DND-41 (cell line): ENCODE data around the gene WNK2.

ENCODE experiments used
- ATAC-seq: fragments of 200-7000 bp; cut with Tn5 transposase; 3 replicates; pipeline ENCODE4 v1.9.1; 2021; ENCODE audit warnings: low read depth; ENCODE audit not compliant: insufficient read depth
- DNase-seq: peaks from one replicate; pipeline ENCODE4 v3.0.0-alpha.2; 2020
- H2AFZ ChIP-seq: 2 replicates; pipeline ENCODE4 v1.6.0; 2012; ENCODE audit warnings: low read depth, low read length
- H3K27ac ChIP-seq: 2 replicates; pipeline ENCODE4 v1.5.1; 2012; ENCODE audit warnings: low read length, inconsistent platforms
- H3K27me3 ChIP-seq: fragments of 200-600 bp; sonication (generic); 2 replicates; pipeline ENCODE4 v1.6.0; 2012; ENCODE audit warnings: low read length, mild to moderate bottlenecking, inconsistent platforms; ENCODE audit not compliant: insufficient read depth, poor library complexity
- H3K36me3 ChIP-seq: 2 replicates; pipeline ENCODE4 v1.5.1; 2012; ENCODE audit warnings: low read length, inconsistent platforms; ENCODE audit not compliant: insufficient read depth
- H3K4me1 ChIP-seq: 2 replicates; pipeline ENCODE4 v1.5.1; 2012; ENCODE audit warnings: mild to moderate bottlenecking, low read length; ENCODE audit not compliant: insufficient read depth
- H3K4me2 ChIP-seq: 2 replicates; pipeline ENCODE4 v1.6.0; 2012; ENCODE audit warnings: mild to moderate bottlenecking, moderate library complexity, low read length, inconsistent platforms; ENCODE audit not compliant: insufficient read depth
- H3K4me3 ChIP-seq, 2 experiments: fragments of 200-600 bp in 1 of 2; shearing (Covaris generic) in 1 of 2; 2 replicates each; pipeline ENCODE4 v1.5.1; 2012 to 2016; ENCODE audit warnings: inconsistent platforms in 2 of 2, low read length in 2 of 2, mild to moderate bottlenecking in 2 of 2, low read depth in 1 of 2, moderate library complexity in 1 of 2
- H3K79me2 ChIP-seq: 2 replicates; pipeline ENCODE4 v1.6.0; 2012; ENCODE audit warnings: low read length, inconsistent platforms; ENCODE audit not compliant: insufficient read depth
- H3K9ac ChIP-seq: 2 replicates; pipeline ENCODE4 v1.6.0; 2012; ENCODE audit warnings: low read depth, mild to moderate bottlenecking, inconsistent platforms, low read length, moderate library complexity
- H3K9me3 ChIP-seq: 2 replicates; pipeline ENCODE4 v1.5.1; 2012; ENCODE audit warnings: low read length, moderate library complexity, mild to moderate bottlenecking, inconsistent platforms; ENCODE audit not compliant: insufficient read depth, severe bottlenecking
- H4K20me1 ChIP-seq: 2 replicates; pipeline ENCODE4 v1.6.0; 2012; ENCODE audit warnings: low read length; ENCODE audit not compliant: insufficient read depth
- EZH2 ChIP-seq: IDR thresholded peaks from 3 replicates; pipeline ENCODE4 v1.6.1; 2012; ENCODE audit warnings: borderline replicate concordance, low read depth, mild to moderate bottlenecking, moderate library complexity, low read length, inconsistent platforms; ENCODE audit not compliant: severe bottlenecking
- TF ChIP-seq, protein P1 (sequence below): IDR thresholded peaks from 2 replicates; pipeline ENCODE4 v1.5.1; 2012; ENCODE audit warnings: borderline replicate concordance, low read length, moderate library complexity, mild to moderate bottlenecking; ENCODE audit not compliant: poor library complexity, severe bottlenecking; ENCODE audit errors: extremely low read depth

The WNK2 gene

DNA sequence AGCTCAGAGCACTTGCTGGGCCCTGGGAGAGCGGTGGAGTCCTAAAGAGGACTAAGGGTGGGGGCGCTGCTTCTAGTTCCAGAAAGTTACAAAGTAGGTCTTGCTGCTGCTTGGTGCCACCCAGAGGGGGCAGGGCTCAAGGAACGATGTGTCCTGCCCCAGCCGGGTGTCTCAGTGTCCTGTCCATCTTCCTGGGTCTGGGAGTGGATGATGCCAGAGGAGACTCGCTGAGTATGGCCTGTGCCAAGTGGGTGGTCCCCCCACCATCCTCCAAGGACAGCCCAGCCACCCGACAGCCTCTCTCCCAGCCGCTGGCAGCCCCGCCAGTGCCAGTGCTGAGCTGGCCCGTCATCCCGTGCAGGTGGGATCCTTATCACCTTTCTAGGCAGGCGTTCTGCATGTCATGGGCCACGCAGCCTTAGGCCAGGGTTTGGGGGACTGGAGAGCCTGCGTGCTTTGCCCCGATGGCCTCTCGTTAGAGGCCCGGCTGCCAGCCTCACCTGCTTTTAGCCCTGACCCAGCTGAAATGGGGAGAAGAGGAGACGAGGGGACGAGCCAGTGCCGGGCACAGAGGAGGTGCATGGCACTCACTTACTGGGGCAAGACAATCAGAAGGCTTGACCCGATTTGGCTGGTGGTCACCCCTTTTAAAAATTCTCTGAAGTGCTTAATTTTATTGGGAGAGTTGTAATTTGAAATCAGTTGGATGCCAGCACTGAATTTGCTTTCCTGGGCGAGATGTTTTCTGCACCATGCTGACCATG, 5.6 kb downstream of the WNK2 start:
- Histone ChIP-seq H3K4me1 (no peaks in the 10 kb centered on the region), H3K79me2 (no peaks in the 10 kb centered on the region), H3K9me3 (no peaks in the 10 kb centered on the region), H3K27ac (no peak overlapping the region), H3K27me3 (peaks cover 2% of the 10 kb centered on the region), H3K9ac (no peak overlapping the region), H2AFZ (no peak overlapping the region), H3K4me3 (no peak overlapping the region), H3K4me2 (no peak overlapping the region), H3K36me3 (no peaks in the 10 kb centered on the region), H4K20me1 (no peaks in the 10 kb centered on the region)
- TF ChIP-seq, protein P1, sequence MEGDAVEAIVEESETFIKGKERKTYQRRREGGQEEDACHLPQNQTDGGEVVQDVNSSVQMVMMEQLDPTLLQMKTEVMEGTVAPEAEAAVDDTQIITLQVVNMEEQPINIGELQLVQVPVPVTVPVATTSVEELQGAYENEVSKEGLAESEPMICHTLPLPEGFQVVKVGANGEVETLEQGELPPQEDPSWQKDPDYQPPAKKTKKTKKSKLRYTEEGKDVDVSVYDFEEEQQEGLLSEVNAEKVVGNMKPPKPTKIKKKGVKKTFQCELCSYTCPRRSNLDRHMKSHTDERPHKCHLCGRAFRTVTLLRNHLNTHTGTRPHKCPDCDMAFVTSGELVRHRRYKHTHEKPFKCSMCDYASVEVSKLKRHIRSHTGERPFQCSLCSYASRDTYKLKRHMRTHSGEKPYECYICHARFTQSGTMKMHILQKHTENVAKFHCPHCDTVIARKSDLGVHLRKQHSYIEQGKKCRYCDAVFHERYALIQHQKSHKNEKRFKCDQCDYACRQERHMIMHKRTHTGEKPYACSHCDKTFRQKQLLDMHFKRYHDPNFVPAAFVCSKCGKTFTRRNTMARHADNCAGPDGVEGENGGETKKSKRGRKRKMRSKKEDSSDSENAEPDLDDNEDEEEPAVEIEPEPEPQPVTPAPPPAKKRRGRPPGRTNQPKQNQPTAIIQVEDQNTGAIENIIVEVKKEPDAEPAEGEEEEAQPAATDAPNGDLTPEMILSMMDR = no peak
- TF ChIP-seq EZH2 = no peak
- DNase-seq = no peak
- ATAC-seq = no peak

DNA sequence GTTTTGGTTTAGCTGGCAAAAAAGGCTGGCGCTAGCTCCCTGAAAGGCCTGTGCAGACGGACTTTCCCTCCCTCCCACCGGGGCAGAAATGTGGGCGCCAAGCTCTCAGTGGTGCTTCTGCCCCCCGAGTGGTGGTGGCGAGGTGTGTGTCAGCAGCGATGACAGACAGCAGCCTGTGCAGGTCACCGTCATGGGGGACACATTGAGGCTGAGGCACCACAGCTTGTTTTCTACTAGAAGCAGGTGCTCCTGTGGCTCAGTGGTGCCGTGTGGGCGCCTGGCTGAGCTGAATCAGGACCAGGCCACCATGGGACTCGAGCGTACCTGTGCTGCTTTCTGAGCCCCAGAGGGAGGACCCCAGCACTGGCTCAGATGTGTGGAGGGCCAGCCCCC, 6.2 kb downstream of the WNK2 start:
- no peaks in the 10 kb centered on the region for H3K36me3 ChIP-seq
- peaks cover 2% of the 10 kb centered on the region for H3K27me3 ChIP-seq
- no peak for DNase-seq
- H3K9ac ChIP-seq = no peak overlapping the region
- no peaks in the 10 kb centered on the region for H3K79me2 ChIP-seq
- H3K4me1 ChIP-seq = no peaks in the 10 kb centered on the region
- H3K27ac ChIP-seq = no peak overlapping the region
- H2AFZ ChIP-seq = no peak overlapping the region
- ATAC-seq = no peak
- no peak overlapping the region for H3K4me2 ChIP-seq
- no peaks in the 10 kb centered on the region for H4K20me1 ChIP-seq
- no peaks in the 10 kb centered on the region for H3K9me3 ChIP-seq
- no peak overlapping the region for H3K4me3 ChIP-seq
- no peak for TF ChIP-seq EZH2
- TF ChIP-seq, protein P1 = no peak

DNA sequence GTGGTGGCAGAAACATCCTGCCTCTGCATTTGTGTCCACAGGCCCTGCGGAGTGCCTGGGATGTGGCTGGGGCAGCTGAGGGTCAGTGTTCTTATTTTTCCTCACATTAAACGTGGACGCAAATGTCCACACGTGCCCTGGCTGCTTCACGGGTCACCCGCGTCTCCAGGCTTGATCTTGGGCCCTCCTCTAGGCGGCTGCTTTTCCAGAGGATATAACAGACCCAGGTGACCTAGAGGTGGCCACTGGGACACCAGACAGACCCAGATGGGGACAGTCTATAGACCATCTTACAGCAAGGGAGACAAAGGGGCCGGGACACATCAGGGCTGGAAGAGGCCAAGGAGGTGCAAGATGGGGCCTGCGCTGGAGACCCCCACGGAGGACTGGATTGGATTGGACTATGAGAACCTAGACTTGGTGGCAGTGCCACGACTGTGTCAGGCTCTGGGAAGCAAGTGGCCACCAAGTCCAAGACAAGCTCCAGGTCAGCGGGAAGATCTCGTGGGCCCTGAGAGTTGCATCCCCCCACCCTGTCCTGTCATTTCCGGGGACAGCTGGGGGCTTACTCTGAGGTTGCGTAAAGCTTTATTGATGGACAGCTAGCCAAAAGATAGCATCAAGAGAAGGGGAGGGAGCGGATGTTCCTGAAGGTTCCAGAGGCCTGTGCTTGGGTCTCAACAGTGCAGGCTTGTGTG, 6.9 kb downstream of the WNK2 start:
- no peaks in the 10 kb centered on the region for H4K20me1 ChIP-seq
- H3K4me3 ChIP-seq = no peak overlapping the region
- no peaks in the 10 kb centered on the region for H3K79me2 ChIP-seq
- no peak overlapping the region for H3K4me2 ChIP-seq
- ATAC-seq = no peak
- no peaks in the 10 kb centered on the region for H3K4me1 ChIP-seq
- no peaks in the 10 kb centered on the region for H3K36me3 ChIP-seq
- H3K9ac ChIP-seq = no peak overlapping the region
- no peak for DNase-seq
- H2AFZ ChIP-seq = no peak overlapping the region
- no peak overlapping the region for H3K27ac ChIP-seq
- TF ChIP-seq EZH2 = no peak
- TF ChIP-seq, protein P1 = no peak
- H3K9me3 ChIP-seq = no peaks in the 10 kb centered on the region
- peaks cover 2% of the 10 kb centered on the region for H3K27me3 ChIP-seq
